Activated B cell treated with CpG ODN at 0.5 μM for 24 hours (primary cell): Measurements from ENCODE around the gene FAM53B. TPM values are rescaled to one million over a fixed set of nuclear protein-coding genes. Genes with fewer than 3 reads are reported as not detected.
A peak's percentile ranks its signal among the peaks of the same experiment; 100 is the strongest.

Source experiments
- ATAC-seq: fragments of 200-7000 bp; cut with Tn5 transposase; one replicate; pipeline ENCODE4 v1.10.0; 2021; ENCODE audit warnings: low read depth, mild to moderate bottlenecking, moderate library complexity
- CTCF ChIA-PET: fragments of 350-600 bp; sonication (Branson Sonifier 250); formaldehyde crosslinking; loops from one replicate; lab custom pipeline; 2021; ENCODE audit warnings: antibody characterized with exemption; lab: Charles Lee
- POLR2A ChIA-PET: fragments of 350-600 bp; sonication (Branson Sonifier 250); formaldehyde crosslinking; loops from one replicate; lab custom pipeline; 2021; ENCODE audit warnings: antibody characterized with exemption; lab: Charles Lee
- DNase-seq: peaks from one replicate; pipeline ENCODE4 v3.0.0; 2022
- H3K27ac Mint-ChIP-seq: one replicate; pipeline ENCODE4 v1.8.0; 2020; ENCODE audit warnings: mixed read lengths
- H3K27me3 Mint-ChIP-seq: one replicate; pipeline ENCODE4 v1.8.0; 2021; ENCODE audit warnings: mixed read lengths
- H3K36me3 Mint-ChIP-seq: one replicate; pipeline ENCODE4 v1.8.0; 2021; ENCODE audit warnings: low read depth, mixed read lengths
- H3K4me1 Mint-ChIP-seq: one replicate; pipeline ENCODE4 v1.8.0; 2021; ENCODE audit warnings: mixed read lengths
- H3K4me3 Mint-ChIP-seq: one replicate; pipeline ENCODE4 v1.8.0; 2020; ENCODE audit warnings: mild to moderate bottlenecking, mixed read lengths
- H3K9me3 Mint-ChIP-seq: one replicate; pipeline ENCODE4 v1.8.0; 2020; ENCODE audit warnings: mixed read lengths
- CTCF ChIP-seq: fragments of 200-600 bp; IDR thresholded peaks from one replicate; pipeline ENCODE4 v1.8.0; 2022; ENCODE audit warnings: antibody characterized with exemption, mild to moderate bottlenecking
- intact Hi-C: fragments of 100-400 bp; cut with micrococcal nuclease; formaldehyde crosslinking; loops from one replicate; pipeline ENCODE4 v1.15.1; 2024
- total RNA-seq: library from RNA; stranded (reverse); gene quantifications from 2 replicates; pipeline ENCODE4 v1.2.3, GENCODE V29; 2022

FAM53B gene
- total RNA-seq, 1 donor from 2014 or later = 73.9 TPM

- Mint-ChIP-seq H3K4me3 (no peak overlapping the region), H3K9me3 (no peaks in the 10 kb centered on the region), H3K27me3 (no peaks in the 10 kb centered on the region), H3K36me3 (peaks cover 76% of the 10 kb centered on the region), H3K27ac (no peak overlapping the region), H3K4me1 (peaks cover 60% of the 10 kb centered on the region)
- DNase-seq (no peak), ATAC-seq (no peak)
- intact Hi-C loops = no loop called here
- TF ChIP-seq CTCF = no peak
- ChIA-PET CTCF (no interaction called here), POLR2A (no interaction called here)
These were observed 74.9 kb downstream of the FAM53B start for GRCh38 chr10:124669141-124669823.

DNA sequence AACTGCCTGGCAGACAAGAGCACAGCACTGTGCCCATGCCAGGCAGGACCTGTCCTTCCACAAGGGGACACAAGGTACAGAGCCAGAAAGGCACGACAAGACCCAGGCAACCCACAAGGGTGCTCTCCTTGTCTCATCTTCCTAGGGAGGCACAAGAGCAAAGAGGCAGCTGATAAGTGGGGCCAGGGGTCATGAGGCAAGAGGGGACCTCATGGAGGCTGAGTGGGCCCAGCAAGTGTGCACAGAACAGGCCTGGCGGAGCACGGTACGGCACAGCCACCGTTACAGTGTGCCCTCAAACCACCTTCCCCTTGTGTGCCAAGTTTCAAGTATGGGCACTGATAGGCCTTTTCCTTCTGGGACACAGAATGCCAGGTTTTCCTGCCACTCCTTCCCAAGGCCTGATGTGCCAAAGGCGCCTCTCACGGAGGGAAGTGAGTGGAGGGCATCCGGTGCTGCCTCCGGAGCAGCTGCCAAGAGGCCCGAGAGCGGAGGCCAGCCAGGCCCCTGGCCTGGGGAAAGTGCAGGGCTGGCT, 75.6 kb downstream of the FAM53B start:
- DNase-seq (no peak), ATAC-seq (no peak)
- ChIA-PET CTCF (interaction anchor here (1.2 to 1.6 kb wide), 2 partner anchors 20 to 73 kb away, joined by 3 to 5 read pairs; no protein-coding TSS in a partner anchor), POLR2A (no interaction called here)
- Mint-ChIP-seq H3K4me3 (no peak overlapping the region), H3K27me3 (no peaks in the 10 kb centered on the region), H3K4me1 (peaks cover 54% of the 10 kb centered on the region), H3K27ac (peak overlapping the region; percentile 68), H3K9me3 (no peaks in the 10 kb centered on the region), H3K36me3 (peaks cover 72% of the 10 kb centered on the region)
- TF ChIP-seq CTCF = no peak
- intact Hi-C loops = no loop called here

- ATAC-seq = no peak
- ChIA-PET POLR2A (no interaction called here), CTCF (interaction anchor here (1.2 to 1.6 kb wide), 2 partner anchors 21 to 74 kb away, joined by 3 to 5 read pairs; no protein-coding TSS in a partner anchor)
- no peak for TF ChIP-seq CTCF
- Mint-ChIP-seq H3K27ac (peak overlapping the region; percentile 68), H3K4me3 (no peak overlapping the region), H3K4me1 (peaks cover 45% of the 10 kb centered on the region), H3K27me3 (no peaks in the 10 kb centered on the region), H3K9me3 (no peaks in the 10 kb centered on the region), H3K36me3 (peaks cover 73% of the 10 kb centered on the region)
- intact Hi-C loops = no loop called here
- DNase-seq = no peak
These were observed 76.5 kb downstream of the FAM53B start for GRCh38 chr10:124667425-124668345.

DNA sequence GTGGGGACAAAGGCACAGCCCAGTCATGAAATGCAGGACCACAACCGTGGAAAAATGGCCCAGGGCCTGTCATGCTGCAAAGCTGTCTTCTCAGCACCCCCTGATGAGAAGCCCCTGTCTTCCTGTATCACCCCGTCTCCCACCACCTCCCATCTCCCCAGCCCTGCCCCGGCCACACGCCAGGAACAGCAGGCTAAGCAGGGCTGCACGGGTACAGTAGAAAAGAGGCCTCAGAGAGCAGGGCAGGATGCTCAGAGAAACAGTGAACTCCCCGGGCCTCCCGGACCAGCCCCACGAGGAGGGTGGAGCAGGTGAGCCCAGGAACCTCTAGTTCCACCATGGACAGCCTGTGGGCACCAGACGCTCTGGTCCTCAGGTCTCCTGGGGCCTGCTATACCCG, 77.7 kb downstream of the FAM53B start:
- peaks cover 72% of the 10 kb centered on the region for H3K36me3 Mint-ChIP-seq
- no peak for DNase-seq
- peaks cover 43% of the 10 kb centered on the region for H3K4me1 Mint-ChIP-seq
- CTCF ChIA-PET = no interaction called here
- no peaks in the 10 kb centered on the region for H3K27me3 Mint-ChIP-seq
- no peaks in the 10 kb centered on the region for H3K9me3 Mint-ChIP-seq
- TF ChIP-seq CTCF = no peak
- no peak for ATAC-seq
- no peak overlapping the region for H3K4me3 Mint-ChIP-seq
- no peak overlapping the region for H3K27ac Mint-ChIP-seq
- POLR2A ChIA-PET = no interaction called here
- intact Hi-C loops = no loop called here

- ATAC-seq = no peak
- Mint-ChIP-seq H3K4me3 (no peak overlapping the region), H3K27me3 (no peaks in the 10 kb centered on the region), H3K36me3 (peaks cover 68% of the 10 kb centered on the region), H3K9me3 (no peaks in the 10 kb centered on the region), H3K27ac (no peak overlapping the region), H3K4me1 (peaks cover 42% of the 10 kb centered on the region)
- ChIA-PET POLR2A (interaction anchor here (1.3 kb wide), 1 partner anchor 21 kb away, joined by 4 read pairs; no protein-coding TSS in a partner anchor), CTCF (no interaction called here)
- intact Hi-C loops = no loop called here
- no peak for TF ChIP-seq CTCF
- no peak for DNase-seq
These were observed 78.2 kb downstream of the FAM53B start for GRCh38 chr10:124665980-124666379.
